ENCODE data around the gene SP2. TPM values are rescaled to one million over a fixed set of nuclear protein-coding genes. Genes with fewer than 3 reads are reported as not detected.
A peak's percentile ranks its signal among the peaks of the same experiment; 100 is the strongest.

SP2 gene
- polyA plus RNA-seq, 2 donors: 5.4 to 10.7 TPM

GRCh38 chr17:47853616-47854015 is 42.4 kb upstream of the SP2 start:
- WGBS, 2 donors: 44 to 52% methylated on average over 5 of the region's 5 CpGs
- Histone ChIP-seq H3K36me3 (ENCODE audit: control insufficient read depth in 2 of 2, insufficient read depth in 2 of 2, low read length in 1 of 2) (no peaks in the 10 kb centered on the region), H3K9me3 (ENCODE audit: control insufficient read depth in 2 of 2, insufficient read depth in 1 of 2, low read depth in 1 of 2, low read length in 1 of 2) (no peaks in the 10 kb centered on the region)

DNA sequence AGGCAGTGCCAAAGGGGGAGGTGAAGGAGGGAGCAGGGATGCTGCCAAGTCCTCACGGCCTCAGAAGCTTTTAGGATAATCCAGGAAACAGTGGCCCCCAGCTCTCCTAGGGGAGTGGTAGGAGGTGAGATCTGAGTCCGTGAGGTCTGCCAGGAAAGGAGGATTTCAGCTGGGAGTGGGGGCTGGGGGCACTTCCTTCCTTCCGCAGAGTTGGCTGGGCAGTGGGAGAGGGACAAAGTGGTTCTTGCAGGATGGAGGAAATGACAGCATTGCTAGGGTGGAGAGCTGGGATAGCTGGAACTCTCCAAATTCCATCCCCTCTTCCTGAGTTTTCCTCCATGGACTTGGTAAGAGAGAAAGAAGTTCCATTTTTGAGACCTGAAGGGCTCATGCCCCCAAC is 40.3 kb upstream of the SP2 start:
- 19 to 37% methylated on average over 3 of the region's 3 CpGs for WGBS, 2 donors
- H3K4me1 ChIP-seq (ENCODE audit: control insufficient read depth in 2 of 2, insufficient read depth in 2 of 2, low read length in 1 of 2): no peaks in the 10 kb centered on the region
- no peak overlapping the region for H3K4me3 ChIP-seq (ENCODE audit: low read depth in 1 of 2, low read length in 2 of 2)
- H3K27me3 ChIP-seq (ENCODE audit: control insufficient read depth in 1 of 2, insufficient read depth in 2 of 2, low read length in 2 of 2): peaks cover 4 to 11% of the 10 kb centered on the region in 2 donors
- H3K36me3 ChIP-seq (ENCODE audit: control insufficient read depth in 2 of 2, insufficient read depth in 2 of 2, low read length in 1 of 2): no peaks in the 10 kb centered on the region
- no peak overlapping the region for H3K27ac ChIP-seq (ENCODE audit: low read depth in 2 of 2, low read length in 1 of 2)
- no peaks in the 10 kb centered on the region for H3K9me3 ChIP-seq (ENCODE audit: control insufficient read depth in 2 of 2, insufficient read depth in 1 of 2, low read depth in 1 of 2, low read length in 1 of 2)

More at GRCh38 chr17:47853616-47854015, 42.4 kb upstream of the SP2 start:
- Histone ChIP-seq H3K27ac (ENCODE audit: low read depth in 2 of 2, low read length in 1 of 2) (no peak overlapping the region), H3K4me1 (ENCODE audit: control insufficient read depth in 2 of 2, insufficient read depth in 2 of 2, low read length in 1 of 2) (peaks cover 4 to 8% of the 10 kb centered on the region in 2 donors), H3K27me3 (ENCODE audit: control insufficient read depth in 1 of 2, insufficient read depth in 2 of 2, low read length in 2 of 2) (peaks cover 4 to 11% of the 10 kb centered on the region in 2 donors), H3K4me3 (ENCODE audit: low read depth in 1 of 2, low read length in 2 of 2) (no peak overlapping the region)

- Histone ChIP-seq H3K36me3 (ENCODE audit: control insufficient read depth in 2 of 2, insufficient read depth in 2 of 2, low read length in 1 of 2) (no peaks in the 10 kb centered on the region), H3K4me1 (ENCODE audit: control insufficient read depth in 2 of 2, insufficient read depth in 2 of 2, low read length in 1 of 2) (no peaks in the 10 kb centered on the region), H3K27me3 (ENCODE audit: control insufficient read depth in 1 of 2, insufficient read depth in 2 of 2, low read length in 2 of 2) (peaks cover 4 to 11% of the 10 kb centered on the region in 2 donors), H3K9me3 (ENCODE audit: control insufficient read depth in 2 of 2, insufficient read depth in 1 of 2, low read depth in 1 of 2, low read length in 1 of 2) (no peaks in the 10 kb centered on the region), H3K4me3 (ENCODE audit: low read depth in 1 of 2, low read length in 2 of 2) (no peak overlapping the region), H3K27ac (ENCODE audit: low read depth in 2 of 2, low read length in 1 of 2) (no peak overlapping the region)
Observed at GRCh38 chr17:47856830-47857229, 39.2 kb upstream of the SP2 start.

- WGBS, 2 donors: 71 to 87% methylated on average over 16 of the region's 16 CpGs
- Histone ChIP-seq H3K9me3 (ENCODE audit: control insufficient read depth in 2 of 2, insufficient read depth in 1 of 2, low read depth in 1 of 2, low read length in 1 of 2) (no peaks in the 10 kb centered on the region), H3K36me3 (ENCODE audit: control insufficient read depth in 2 of 2, insufficient read depth in 2 of 2, low read length in 1 of 2) (no peaks in the 10 kb centered on the region), H3K27ac (ENCODE audit: low read depth in 2 of 2, low read length in 1 of 2) (no peak overlapping the region), H3K4me3 (ENCODE audit: low read depth in 1 of 2, low read length in 2 of 2) (no peak overlapping the region), H3K27me3 (ENCODE audit: control insufficient read depth in 1 of 2, insufficient read depth in 2 of 2, low read length in 2 of 2) (peaks cover 4 to 7% of the 10 kb centered on the region in 2 donors), H3K4me1 (ENCODE audit: control insufficient read depth in 2 of 2, insufficient read depth in 2 of 2, low read length in 1 of 2) (no peaks in the 10 kb centered on the region)
Observed at GRCh38 chr17:47857551-47858455, 38.2 kb upstream of the SP2 start.

GRCh38 chr17:47860386-47860785 is 35.6 kb upstream of the SP2 start:
- H3K27me3 ChIP-seq (ENCODE audit: control insufficient read depth in 1 of 2, insufficient read depth in 2 of 2, low read length in 2 of 2): peaks cover 0 to 4% of the 10 kb centered on the region in 2 donors
- 78 to 89% methylated on average over 5 of the region's 5 CpGs for WGBS, 2 donors
- H3K9me3 ChIP-seq (ENCODE audit: control insufficient read depth in 2 of 2, insufficient read depth in 1 of 2, low read depth in 1 of 2, low read length in 1 of 2): no peaks in the 10 kb centered on the region

DNA sequence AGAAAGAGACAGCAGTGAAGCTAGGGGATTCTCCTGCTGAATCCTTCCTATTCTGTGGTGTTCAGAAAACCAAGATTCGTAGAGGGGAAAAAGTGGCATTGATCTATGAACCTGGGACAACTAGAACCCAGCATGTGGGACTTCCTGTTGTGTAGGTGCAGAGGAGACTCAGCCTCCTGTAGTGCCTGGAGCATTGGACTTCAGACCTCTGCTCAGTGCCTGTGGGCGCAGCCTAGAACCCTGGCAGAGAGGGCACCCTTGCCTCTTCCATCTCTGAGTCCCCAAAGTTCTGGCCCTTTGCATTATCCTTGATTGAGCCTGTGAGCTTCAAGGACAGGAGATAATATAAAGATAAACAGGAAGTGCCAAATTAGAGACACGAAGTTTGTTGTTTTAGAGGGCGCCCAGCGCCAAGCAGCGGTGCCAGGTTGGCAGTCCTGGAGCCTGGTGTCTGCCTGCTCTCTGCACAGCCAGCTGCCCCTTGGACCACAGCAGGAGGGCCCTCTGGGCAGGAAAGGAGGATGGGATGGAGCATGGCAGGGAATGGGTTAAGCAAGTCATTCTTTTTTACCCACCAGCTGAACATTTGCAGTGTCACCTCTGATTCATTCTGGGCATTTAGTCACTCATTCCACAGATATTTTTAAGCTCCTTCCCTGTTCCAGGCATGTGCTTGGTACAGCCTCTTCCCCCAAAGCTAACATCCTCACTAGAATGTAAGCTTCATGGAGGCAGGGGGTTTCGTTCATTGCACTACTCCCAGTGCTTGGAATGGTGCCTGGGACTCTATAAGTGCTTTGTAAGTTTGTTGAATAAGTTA is 33.2 kb upstream of the SP2 start:
- Histone ChIP-seq H3K4me3 (ENCODE audit: low read depth in 1 of 2, low read length in 2 of 2) (no peak overlapping the region), H3K4me1 (ENCODE audit: control insufficient read depth in 2 of 2, insufficient read depth in 2 of 2, low read length in 1 of 2) (peaks cover 5% of the 10 kb centered on the region in 2 donors), H3K36me3 (ENCODE audit: control insufficient read depth in 2 of 2, insufficient read depth in 2 of 2, low read length in 1 of 2) (no peaks in the 10 kb centered on the region), H3K9me3 (ENCODE audit: control insufficient read depth in 2 of 2, insufficient read depth in 1 of 2, low read depth in 1 of 2, low read length in 1 of 2) (no peaks in the 10 kb centered on the region), H3K27ac (ENCODE audit: low read depth in 2 of 2, low read length in 1 of 2) (no peak overlapping the region), H3K27me3 (ENCODE audit: control insufficient read depth in 1 of 2, insufficient read depth in 2 of 2, low read length in 2 of 2) (no peaks in the 10 kb centered on the region)
- WGBS, 2 donors: 58 to 64% methylated on average over 7 of the region's 7 CpGs

More at GRCh38 chr17:47860386-47860785, 35.6 kb upstream of the SP2 start:
- Histone ChIP-seq H3K4me3 (ENCODE audit: low read depth in 1 of 2, low read length in 2 of 2) (no peak overlapping the region), H3K36me3 (ENCODE audit: control insufficient read depth in 2 of 2, insufficient read depth in 2 of 2, low read length in 1 of 2) (no peaks in the 10 kb centered on the region), H3K27ac (ENCODE audit: low read depth in 2 of 2, low read length in 1 of 2) (no peak overlapping the region), H3K4me1 (ENCODE audit: control insufficient read depth in 2 of 2, insufficient read depth in 2 of 2, low read length in 1 of 2) (peaks cover 0 to 5% of the 10 kb centered on the region in 2 donors)

DNA sequence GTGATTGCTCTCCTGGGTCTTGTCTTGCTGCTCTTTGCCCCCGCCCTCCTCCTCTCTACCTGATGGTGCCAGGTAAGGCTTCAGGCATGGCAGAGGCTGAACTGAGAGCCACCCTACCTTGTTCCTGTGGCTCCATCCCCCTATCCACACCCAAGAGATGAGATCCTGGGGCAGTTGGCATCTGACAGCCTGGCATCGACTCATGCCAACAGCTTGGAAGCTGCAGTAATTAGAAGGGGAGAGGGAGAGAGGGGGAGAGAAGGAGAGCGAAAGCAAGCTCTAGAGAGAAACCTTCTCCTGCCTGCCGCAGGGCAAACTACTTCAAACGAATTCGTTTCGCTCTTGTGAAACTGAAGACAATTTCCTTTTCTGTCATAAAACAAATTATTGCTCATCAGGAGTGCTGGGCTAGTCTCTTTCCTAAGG is 31.2 kb upstream of the SP2 start:
- Histone ChIP-seq H3K4me1 (ENCODE audit: control insufficient read depth in 2 of 2, insufficient read depth in 2 of 2, low read length in 1 of 2) (peaks cover 5% of the 10 kb centered on the region in 2 donors), H3K36me3 (ENCODE audit: control insufficient read depth in 2 of 2, insufficient read depth in 2 of 2, low read length in 1 of 2) (no peaks in the 10 kb centered on the region), H3K4me3 (ENCODE audit: low read depth in 1 of 2, low read length in 2 of 2) (no peak overlapping the region), H3K27ac (ENCODE audit: low read depth in 2 of 2, low read length in 1 of 2) (peak overlapping the region in 1 of 2 donors; percentile 50), H3K27me3 (ENCODE audit: control insufficient read depth in 1 of 2, insufficient read depth in 2 of 2, low read length in 2 of 2) (no peaks in the 10 kb centered on the region), H3K9me3 (ENCODE audit: control insufficient read depth in 2 of 2, insufficient read depth in 1 of 2, low read depth in 1 of 2, low read length in 1 of 2) (no peaks in the 10 kb centered on the region)
- WGBS, 2 donors: 33 to 47% methylated on average over 7 of the region's 7 CpGs

GRCh38 chr17:47866941-47867340 is 29.1 kb upstream of the SP2 start:
- Histone ChIP-seq H3K4me3 (ENCODE audit: low read depth in 1 of 2, low read length in 2 of 2) (no peak overlapping the region), H3K27me3 (ENCODE audit: control insufficient read depth in 1 of 2, insufficient read depth in 2 of 2, low read length in 2 of 2) (no peaks in the 10 kb centered on the region), H3K27ac (ENCODE audit: low read depth in 2 of 2, low read length in 1 of 2) (no peak overlapping the region), H3K36me3 (ENCODE audit: control insufficient read depth in 2 of 2, insufficient read depth in 2 of 2, low read length in 1 of 2) (no peaks in the 10 kb centered on the region), H3K9me3 (ENCODE audit: control insufficient read depth in 2 of 2, insufficient read depth in 1 of 2, low read depth in 1 of 2, low read length in 1 of 2) (no peaks in the 10 kb centered on the region), H3K4me1 (ENCODE audit: control insufficient read depth in 2 of 2, insufficient read depth in 2 of 2, low read length in 1 of 2) (peaks cover 5% of the 10 kb centered on the region in 2 donors)
- WGBS, 2 donors: 50 to 55% methylated on average over 20 of the region's 20 CpGs

DNA sequence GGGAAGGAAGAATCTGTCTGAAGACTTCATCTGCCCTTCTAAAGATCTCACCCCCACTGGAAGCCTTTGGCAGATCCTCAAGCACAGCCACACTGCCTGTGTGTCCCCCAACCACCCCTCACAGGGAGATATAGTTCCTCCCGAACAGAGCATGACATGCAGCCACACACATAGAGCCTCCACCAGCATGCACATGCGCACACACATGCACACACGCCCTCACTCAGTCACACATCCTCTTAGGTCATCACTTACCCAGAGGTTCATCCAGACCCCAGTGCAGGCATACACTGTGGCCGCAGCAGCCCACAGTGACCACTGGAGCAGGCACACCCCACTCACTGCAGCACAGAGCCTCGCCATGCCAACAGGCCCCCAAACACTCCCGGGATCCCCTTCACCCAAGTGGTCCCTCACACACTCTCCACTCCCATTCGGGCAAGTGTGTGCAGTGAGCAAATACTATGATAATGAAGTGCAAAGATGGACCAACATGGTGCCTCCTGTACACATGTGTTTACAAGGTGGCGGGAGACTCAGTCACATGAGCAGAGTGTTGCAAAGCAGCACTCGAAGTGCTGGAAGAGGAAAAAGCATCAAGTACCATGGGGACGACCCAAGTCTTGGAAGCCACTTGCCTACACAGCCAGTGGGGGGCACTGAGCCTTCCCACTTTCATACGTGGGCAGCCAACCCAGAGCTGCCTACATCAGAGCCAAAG is 28.1 kb upstream of the SP2 start:
- Histone ChIP-seq H3K4me1 (ENCODE audit: control insufficient read depth in 2 of 2, insufficient read depth in 2 of 2, low read length in 1 of 2) (peaks cover 5 to 11% of the 10 kb centered on the region in 2 donors), H3K4me3 (ENCODE audit: low read depth in 1 of 2, low read length in 2 of 2) (no peak overlapping the region), H3K9me3 (ENCODE audit: control insufficient read depth in 2 of 2, insufficient read depth in 1 of 2, low read depth in 1 of 2, low read length in 1 of 2) (no peaks in the 10 kb centered on the region), H3K36me3 (ENCODE audit: control insufficient read depth in 2 of 2, insufficient read depth in 2 of 2, low read length in 1 of 2) (no peaks in the 10 kb centered on the region), H3K27me3 (ENCODE audit: control insufficient read depth in 1 of 2, insufficient read depth in 2 of 2, low read length in 2 of 2) (no peaks in the 10 kb centered on the region), H3K27ac (ENCODE audit: low read depth in 2 of 2, low read length in 1 of 2) (no peak overlapping the region)
- WGBS, 2 donors: 88 to 91% methylated on average over 10 to 11 of the region's 11 CpGs

Measured in esophagus (tissue), 2 donors.